CD14-positive monocyte (primary cell): ENCODE results near the gene TSPAN18. TPM values are rescaled to one million over a fixed set of nuclear protein-coding genes. Genes with fewer than 3 reads are reported as not detected.

Source experiments
- DNase-seq, 3 donors: peaks; one replicate each; pipeline ENCODE4 v3.0.0-alpha.2; 2011 to 2022
- H2AFZ ChIP-seq: 2 replicates; pipeline ENCODE4 v1.6.0; 2012; ENCODE audit warnings: mild to moderate bottlenecking, low read depth, low read length, inconsistent platforms; ENCODE audit not compliant: insufficient read depth, poor library complexity, severe bottlenecking
- H3K27ac ChIP-seq, 2 donors: 1 replicate in 1 of 2; 2 replicates in 1 of 2; pipeline ENCODE4 v1.5.1; 2012 to 2013; ENCODE audit warnings: low read length in 2 of 2, control low read depth in 1 of 2, inconsistent platforms in 1 of 2, low read depth in 1 of 2, mild to moderate bottlenecking in 1 of 2
- H3K27me3 ChIP-seq, 2 donors: one replicate each; pipeline versions ENCODE4 v1.6.0 to v1.6.1; 2011 to 2013; ENCODE audit warnings: low read length in 2 of 2; ENCODE audit not compliant: control insufficient read depth in 2 of 2, insufficient read depth in 2 of 2
- H3K36me3 ChIP-seq, 2 donors: replicated peaks in 1 of 2; 1 replicate in 1 of 2; 2 replicates in 1 of 2; pipeline versions ENCODE4 v1.5.1 to v1.6.1; 2012 to 2013; ENCODE audit warnings: low read length in 2 of 2, control low read depth in 1 of 2, inconsistent platforms in 1 of 2, mild to moderate bottlenecking in 1 of 2; ENCODE audit not compliant: insufficient read depth in 2 of 2, control insufficient read depth in 1 of 2
- H3K4me1 ChIP-seq, 2 donors: 1 replicate in 1 of 2; 2 replicates in 1 of 2; pipeline versions ENCODE4 v1.5.1 to v1.6.1; 2012 to 2013; ENCODE audit warnings: low read length in 2 of 2, control low read depth in 1 of 2, inconsistent platforms in 1 of 2, mild to moderate bottlenecking in 1 of 2, moderate library complexity in 1 of 2; ENCODE audit not compliant: insufficient read depth in 2 of 2, control insufficient read depth in 1 of 2
- H3K4me2 ChIP-seq: replicated peaks from 2 replicates; pipeline ENCODE3; 2012; ENCODE audit warnings: low read length, moderate library complexity, mild to moderate bottlenecking; ENCODE audit not compliant: poor library complexity, severe bottlenecking; ENCODE audit errors: extremely low read depth
- H3K4me3 ChIP-seq, 3 experiments: fragments of 200-600 bp in 1 of 3; sonication (generic) in 1 of 3; replicated peaks in 1 of 3; 1 replicate in 2 of 3; 2 replicates in 1 of 3; pipeline ENCODE4 v1.5.1; 2011 to 2013; ENCODE audit warnings: low read length in 3 of 3, mild to moderate bottlenecking in 3 of 3, control low read depth in 2 of 3, low read depth in 2 of 3, inconsistent platforms in 1 of 3, moderate library complexity in 1 of 3
- H3K79me2 ChIP-seq: 2 replicates; pipeline ENCODE4 v1.6.0; 2012; ENCODE audit warnings: mild to moderate bottlenecking, control low read depth, inconsistent platforms, low read length, moderate library complexity; ENCODE audit not compliant: insufficient read depth
- H3K9ac ChIP-seq: 2 replicates; pipeline ENCODE4 v1.6.0; 2017; ENCODE audit warnings: low read length, mild to moderate bottlenecking; ENCODE audit not compliant: insufficient read depth, poor library complexity, severe bottlenecking
- H3K9me3 ChIP-seq, 2 donors: replicated peaks in 1 of 2; 1 replicate in 1 of 2; 2 replicates in 1 of 2; pipeline versions ENCODE4 v1.5.1 to v1.6.1; 2012 to 2013; ENCODE audit warnings: low read length in 2 of 2, control low read depth in 1 of 2; ENCODE audit not compliant: control insufficient read depth in 1 of 2, insufficient read depth in 1 of 2
- H4K20me1 ChIP-seq: 2 replicates; pipeline ENCODE4 v1.6.0; 2012; ENCODE audit warnings: mild to moderate bottlenecking, low read length, control low read depth, moderate library complexity; ENCODE audit not compliant: insufficient read depth
- H3K27ac Mint-ChIP-seq, 7 donors: one replicate each; pipeline ENCODE4 v1.8.0; 2020; ENCODE audit warnings: mild to moderate bottlenecking in 7 of 7, mixed read lengths in 7 of 7, moderate library complexity in 6 of 7, inconsistent platforms in 2 of 7
- H3K27me3 Mint-ChIP-seq, 3 donors: one replicate each; pipeline ENCODE4 v1.8.0; 2021 to 2022; ENCODE audit warnings: low read depth in 3 of 3, mild to moderate bottlenecking in 3 of 3, mixed read lengths in 3 of 3, moderate library complexity in 3 of 3, inconsistent platforms in 1 of 3
- H3K36me3 Mint-ChIP-seq, 2 donors: one replicate each; pipeline ENCODE4 v1.8.0; 2020; ENCODE audit warnings: mixed read lengths in 2 of 2, inconsistent platforms in 1 of 2, mild to moderate bottlenecking in 1 of 2
- H3K4me1 Mint-ChIP-seq: one replicate; pipeline ENCODE4 v1.8.0; 2020; ENCODE audit warnings: mild to moderate bottlenecking, mixed read lengths
- H3K4me3 Mint-ChIP-seq, 2 donors: one replicate each; pipeline ENCODE4 v1.8.0; 2020; ENCODE audit warnings: mild to moderate bottlenecking in 2 of 2, mixed read lengths in 2 of 2, moderate library complexity in 1 of 2
- H3K9me3 Mint-ChIP-seq, 7 donors: one replicate each; pipeline ENCODE4 v1.8.0; 2020 to 2022; ENCODE audit warnings: mixed read lengths in 7 of 7, mild to moderate bottlenecking in 6 of 7, moderate library complexity in 6 of 7, inconsistent platforms in 2 of 7
- WGBS: methylation state at CpG from one replicate; pipeline ENCODE4 v1.1.5; 2013; ENCODE audit warnings: missing lambda C conversion rate; ENCODE audit not compliant: insufficient coverage; 5-methylcytosine and 5-hydroxymethylcytosine counted together
- intact Hi-C, 2 donors: fragments of 100-400 bp; cut with micrococcal nuclease; formaldehyde crosslinking; loops; one replicate each; pipeline versions ENCODE4 v1.15.0 to v1.15.1; 2023
- polyA plus RNA-seq, 3 donors: library from polyadenylated mRNA; depleted of rRNA in 1 of 3; unstranded in 2 of 3; stranded (reverse) in 1 of 3; fragments of 300-500 nt in 2 of 3; fragments of >200 nt in 1 of 3; fragmentation: Illumina TruSeq in 2 of 3; gene quantifications; 1 replicate in 2 of 3; 2 replicates in 1 of 3; pipeline ENCODE4 v1.2.3, GENCODE V29; 2012 to 2021
- TF ChIP-seq, protein P1 (sequence below): fragments of 200-600 bp; IDR thresholded peaks from one replicate; pipeline ENCODE4 v1.8.0; 2022; ENCODE audit warnings: antibody characterized with exemption, mild to moderate bottlenecking

The TSPAN18 gene
- polyA plus RNA-seq, 3 donors = not detected

DNA sequence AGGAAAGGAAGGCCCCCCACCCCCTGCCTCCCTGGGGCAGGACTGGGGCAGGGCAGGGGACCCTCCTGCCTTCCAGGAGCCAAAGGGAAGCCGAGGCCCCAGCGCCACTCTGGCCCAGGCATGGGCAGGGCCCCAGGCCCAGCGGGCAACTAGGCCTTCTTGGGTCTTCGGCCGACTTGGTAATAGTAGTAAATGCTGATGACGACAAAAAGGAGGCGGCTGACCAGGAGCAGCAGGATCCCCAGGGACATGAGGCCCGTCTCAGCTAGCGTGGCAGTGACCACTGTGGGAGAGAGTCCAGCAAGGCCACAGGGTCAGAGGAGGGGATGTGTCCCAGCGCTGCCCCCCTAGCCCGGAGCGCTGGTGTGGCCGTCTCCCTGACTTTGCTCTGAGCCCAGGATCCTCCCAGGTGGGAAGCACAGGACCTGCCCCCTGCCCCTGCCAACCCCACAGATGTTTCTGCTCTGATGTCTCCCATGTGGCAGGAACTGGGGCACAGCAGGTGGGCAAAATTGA is 208.0 kb downstream of the TSPAN18 start:
- Mint-ChIP-seq H3K9me3 (peaks cover 0 to 2% (median 0%) of the 10 kb centered on the region in 7 donors), H3K4me3 (no peak overlapping the region), H3K36me3 (peaks cover 16 to 28% of the 10 kb centered on the region in 2 donors), H3K27ac (no peak overlapping the region), H3K4me1 (peaks cover 9% of the 10 kb centered on the region), H3K27me3 (peaks cover 0 to 4% (median 3%) of the 10 kb centered on the region in 3 donors)
- Histone ChIP-seq H3K36me3 (peaks cover 4 to 24% of the 10 kb centered on the region in 2 donors), H3K27ac (no peak overlapping the region), H3K4me3 (no peak overlapping the region), H3K9me3 (no peaks in the 10 kb centered on the region), H4K20me1 (peaks cover 26% of the 10 kb centered on the region), H3K4me2 (no peak overlapping the region), H3K4me1 (peaks cover 7 to 11% of the 10 kb centered on the region in 2 donors), H3K79me2 (no peaks in the 10 kb centered on the region), H3K27me3 (no peaks in the 10 kb centered on the region), H3K9ac (no peak overlapping the region), H2AFZ (no peak overlapping the region)
- TF ChIP-seq, protein P1, sequence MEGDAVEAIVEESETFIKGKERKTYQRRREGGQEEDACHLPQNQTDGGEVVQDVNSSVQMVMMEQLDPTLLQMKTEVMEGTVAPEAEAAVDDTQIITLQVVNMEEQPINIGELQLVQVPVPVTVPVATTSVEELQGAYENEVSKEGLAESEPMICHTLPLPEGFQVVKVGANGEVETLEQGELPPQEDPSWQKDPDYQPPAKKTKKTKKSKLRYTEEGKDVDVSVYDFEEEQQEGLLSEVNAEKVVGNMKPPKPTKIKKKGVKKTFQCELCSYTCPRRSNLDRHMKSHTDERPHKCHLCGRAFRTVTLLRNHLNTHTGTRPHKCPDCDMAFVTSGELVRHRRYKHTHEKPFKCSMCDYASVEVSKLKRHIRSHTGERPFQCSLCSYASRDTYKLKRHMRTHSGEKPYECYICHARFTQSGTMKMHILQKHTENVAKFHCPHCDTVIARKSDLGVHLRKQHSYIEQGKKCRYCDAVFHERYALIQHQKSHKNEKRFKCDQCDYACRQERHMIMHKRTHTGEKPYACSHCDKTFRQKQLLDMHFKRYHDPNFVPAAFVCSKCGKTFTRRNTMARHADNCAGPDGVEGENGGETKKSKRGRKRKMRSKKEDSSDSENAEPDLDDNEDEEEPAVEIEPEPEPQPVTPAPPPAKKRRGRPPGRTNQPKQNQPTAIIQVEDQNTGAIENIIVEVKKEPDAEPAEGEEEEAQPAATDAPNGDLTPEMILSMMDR = no peak
- DNase-seq = no peak
- intact Hi-C loops = loop anchor here in 1 of 2 donors (10.0 kb wide), 1 partner anchor 400 kb away; no protein-coding TSS in a partner anchor
- WGBS = 99% methylated on average over 13 of the region's 13 CpGs

DNA sequence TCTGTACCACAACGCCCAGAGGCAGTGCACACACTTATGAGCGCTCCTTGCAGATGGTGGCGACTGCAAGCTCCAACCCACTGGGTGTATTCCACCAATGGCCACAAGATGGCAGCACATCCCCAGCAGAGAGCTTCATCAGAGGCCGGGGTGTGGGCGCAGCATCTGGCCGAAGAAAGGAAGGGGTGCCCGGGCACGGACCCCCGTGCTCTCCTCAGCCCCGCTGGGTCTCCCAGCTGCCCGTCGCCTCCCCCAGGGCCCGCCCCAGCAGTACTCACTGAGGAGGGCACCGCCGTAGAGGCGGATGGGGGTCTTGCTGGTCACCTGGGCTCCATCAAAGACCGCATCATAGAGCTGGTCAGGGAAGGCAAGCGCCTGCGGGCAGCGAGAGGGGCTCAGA is 209.8 kb downstream of the TSPAN18 start:
- H3K27me3 Mint-ChIP-seq = peaks cover 1 to 3% (median 2%) of the 10 kb centered on the region in 3 donors
- Histone ChIP-seq H3K79me2 (no peaks in the 10 kb centered on the region), H3K4me3 (no peak overlapping the region), H3K27ac (no peak overlapping the region), H2AFZ (no peak overlapping the region), H3K4me1 (peaks cover 12 to 14% of the 10 kb centered on the region in 2 donors), H3K9ac (no peak overlapping the region), H3K36me3 (peaks cover 4 to 24% of the 10 kb centered on the region in 2 donors), H3K4me2 (no peak overlapping the region), H4K20me1 (peaks cover 28% of the 10 kb centered on the region), H3K9me3 (no peaks in the 10 kb centered on the region), H3K27me3 (no peaks in the 10 kb centered on the region)
- intact Hi-C loops = loop anchor here (1.0 to 10.0 kb wide), 2 partner anchors 169 to 398 kb away; no protein-coding TSS in a partner anchor
- no peak overlapping the region for H3K4me3 Mint-ChIP-seq
- TF ChIP-seq, protein P1 = peak; percentile 94
- DNase-seq = peak; percentile 71 to 77 (median 73)
- WGBS = 24% methylated on average over 16 of the region's 20 CpGs
- H3K27ac Mint-ChIP-seq = no peak overlapping the region
- H3K9me3 Mint-ChIP-seq = peaks cover 0 to 3% (median 0%) of the 10 kb centered on the region in 7 donors
- peaks cover 30 to 33% of the 10 kb centered on the region in 2 donors for H3K36me3 Mint-ChIP-seq
- peaks cover 16% of the 10 kb centered on the region for H3K4me1 Mint-ChIP-seq
